Activated T-helper 2 cell treated with anti-CD3 and anti-CD28 coated beads, Interferon-gamma antibody, Interleukin-2, Interleukin-4, amounts not matched to agents 10 μg/mL and 5 μg/mL and 100 μg/mL, durations not matched to agents 14 hours and 24 hours and 36 hours (primary cell): ENCODE measurements around the gene ATRNL1. TPM values are rescaled to one million over a fixed set of nuclear protein-coding genes. Genes with fewer than 3 reads are reported as not detected.

Source experiments
- DNase-seq: peaks from one replicate; pipeline ENCODE4 v3.0.0; 2021; ENCODE audit warnings: low spot score
- H3K27ac Mint-ChIP-seq: one replicate; pipeline ENCODE4 v1.8.0; 2021; ENCODE audit warnings: mixed read lengths
- H3K27me3 Mint-ChIP-seq: one replicate; pipeline ENCODE4 v1.8.0; 2021; ENCODE audit warnings: low read depth, mixed read lengths
- H3K36me3 Mint-ChIP-seq: one replicate; pipeline ENCODE4 v1.8.0; 2021; ENCODE audit warnings: low read depth, mixed read lengths
- H3K4me1 Mint-ChIP-seq: one replicate; pipeline ENCODE4 v1.8.0; 2021; ENCODE audit warnings: low read depth, mixed read lengths
- H3K4me3 Mint-ChIP-seq: one replicate; pipeline ENCODE4 v1.8.0; 2021; ENCODE audit warnings: low read depth, mild to moderate bottlenecking, moderate library complexity, mixed read lengths
- H3K9me3 Mint-ChIP-seq: one replicate; pipeline ENCODE4 v1.8.0; 2021; ENCODE audit warnings: mixed read lengths
- intact Hi-C: fragments of 100-400 bp; cut with micrococcal nuclease; formaldehyde crosslinking; loops from one replicate; pipeline ENCODE4 v1.15.1; 2023
- total RNA-seq: library from RNA; stranded (reverse); gene quantifications from 2 replicates; pipeline ENCODE4 v1.2.3, GENCODE V29; 2022

ATRNL1 gene
- total RNA-seq, 1 donor from 2014 or later, result 0.50 TPM

DNA sequence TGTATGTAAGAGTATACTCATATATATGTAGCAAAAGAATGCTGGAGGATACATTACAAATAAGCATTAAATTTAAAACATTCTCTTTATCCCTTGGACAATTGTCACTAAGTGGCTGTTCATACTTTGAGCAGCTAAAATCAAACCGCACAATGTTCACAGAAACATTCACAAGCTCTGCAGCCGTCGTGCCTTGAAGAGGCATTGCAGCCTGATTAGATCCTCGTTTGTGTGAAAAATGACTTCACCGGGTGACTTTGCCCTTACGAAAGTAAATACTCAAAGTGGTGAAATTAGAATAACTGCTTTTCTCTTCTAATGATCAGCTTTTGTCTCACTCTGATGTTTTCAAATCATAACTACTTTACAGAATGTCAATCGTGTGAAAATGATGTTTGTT is 860.8 kb downstream of the ATRNL1 start:
- DNase-seq, result no peak
- no peak overlapping the region for H3K4me3 Mint-ChIP-seq
- no peaks in the 10 kb centered on the region for H3K36me3 Mint-ChIP-seq
- H3K27ac Mint-ChIP-seq, result no peak overlapping the region
- intact Hi-C loops, result no loop called here
- H3K9me3 Mint-ChIP-seq, result no peaks in the 10 kb centered on the region
- H3K4me1 Mint-ChIP-seq, result no peaks in the 10 kb centered on the region
- no peaks in the 10 kb centered on the region for H3K27me3 Mint-ChIP-seq

DNA sequence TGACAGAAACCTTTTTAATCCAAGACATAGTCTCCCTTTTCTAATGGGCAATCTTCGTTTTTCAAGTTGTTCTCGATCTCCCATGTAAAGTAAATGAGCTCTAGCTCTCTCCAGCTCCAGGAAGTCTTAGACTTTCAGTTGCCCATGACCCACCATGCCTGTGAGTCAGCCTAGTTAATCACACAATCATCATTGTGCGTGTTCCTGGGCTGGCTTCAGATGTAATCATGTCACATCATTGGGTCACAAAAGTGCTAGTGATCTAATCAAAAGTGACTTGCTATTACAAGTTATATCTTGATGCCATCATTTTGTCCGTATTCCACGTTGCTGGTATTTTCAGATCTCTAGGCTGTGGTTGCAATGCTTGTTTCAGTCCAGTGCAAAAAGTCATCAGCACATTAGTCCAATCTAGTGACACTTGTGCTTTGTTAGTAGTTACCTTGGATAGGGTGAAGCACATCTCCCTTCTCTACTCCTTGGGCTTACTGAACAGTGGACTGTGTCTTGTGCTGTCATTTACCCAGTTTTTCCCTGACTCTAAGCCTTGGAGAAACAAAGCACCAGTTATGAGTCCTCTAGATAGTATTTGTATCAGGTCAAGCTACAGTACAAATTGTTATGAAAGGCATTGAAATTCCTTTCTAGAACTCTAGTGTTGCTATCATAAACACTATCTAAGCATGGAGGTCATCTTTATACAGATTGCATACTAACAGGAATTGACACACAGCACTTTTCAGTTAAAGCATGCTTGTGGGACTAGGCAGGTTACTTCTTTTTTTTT is 863.3 kb downstream of the ATRNL1 start:
- Mint-ChIP-seq H3K9me3 (no peaks in the 10 kb centered on the region), H3K4me3 (no peak overlapping the region), H3K27ac (no peak overlapping the region), H3K27me3 (no peaks in the 10 kb centered on the region), H3K36me3 (no peaks in the 10 kb centered on the region), H3K4me1 (no peaks in the 10 kb centered on the region)
- intact Hi-C loops, result no loop called here
- DNase-seq, result no peak

DNA sequence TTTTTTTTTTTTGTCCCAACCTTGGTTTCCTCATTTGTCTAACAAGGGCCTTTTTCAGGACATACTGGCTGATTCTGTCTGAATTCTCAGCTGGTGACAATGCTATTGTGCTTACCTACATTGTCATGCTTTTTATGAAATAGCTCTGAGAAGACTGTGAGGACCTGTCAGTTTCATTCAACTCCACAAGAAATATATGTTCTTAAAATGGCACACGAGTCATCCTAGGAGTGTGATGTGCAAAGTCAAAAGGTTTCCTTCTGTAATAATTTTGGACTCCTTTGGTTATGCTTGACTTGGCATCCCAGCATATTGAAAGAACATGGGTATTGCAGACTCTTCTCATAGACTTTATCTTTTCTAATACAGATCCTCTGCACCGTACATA is 863.8 kb downstream of the ATRNL1 start:
- intact Hi-C loops, result no loop called here
- no peak for DNase-seq
- Mint-ChIP-seq H3K4me3 (no peak overlapping the region), H3K27ac (no peak overlapping the region), H3K36me3 (no peaks in the 10 kb centered on the region), H3K9me3 (no peaks in the 10 kb centered on the region), H3K4me1 (no peaks in the 10 kb centered on the region), H3K27me3 (no peaks in the 10 kb centered on the region)

DNA sequence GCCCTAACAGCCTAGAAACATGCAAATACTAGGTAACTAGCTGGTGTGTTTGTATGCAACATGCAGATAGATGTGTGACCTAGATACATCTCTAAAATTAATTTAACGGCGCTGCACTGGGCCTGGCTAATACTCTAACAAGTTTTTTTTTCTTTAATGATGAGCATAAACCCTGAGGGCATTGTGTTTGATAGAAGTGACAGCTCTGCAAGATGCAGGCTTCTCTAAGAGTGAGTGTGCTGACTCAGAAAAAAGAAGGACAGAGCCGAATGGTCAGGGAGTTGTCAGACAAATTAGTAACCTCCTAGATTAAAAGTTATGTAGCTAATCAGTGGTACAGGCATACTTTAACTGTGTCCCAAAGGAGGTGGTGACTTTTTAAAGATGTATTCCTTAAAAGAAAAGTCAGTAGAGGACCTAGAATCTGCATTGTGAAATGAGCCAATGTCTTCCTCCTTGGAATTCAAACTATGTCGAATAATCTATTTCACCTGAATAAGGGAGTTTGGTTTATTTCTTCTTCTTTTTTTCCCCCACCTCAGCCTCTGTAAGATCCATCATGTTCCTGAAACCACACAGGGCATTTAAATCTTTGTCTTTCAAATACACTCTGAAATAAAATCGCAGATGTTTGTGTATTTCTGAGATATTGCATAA is 864.7 kb downstream of the ATRNL1 start:
- intact Hi-C loops, result no loop called here

DNA sequence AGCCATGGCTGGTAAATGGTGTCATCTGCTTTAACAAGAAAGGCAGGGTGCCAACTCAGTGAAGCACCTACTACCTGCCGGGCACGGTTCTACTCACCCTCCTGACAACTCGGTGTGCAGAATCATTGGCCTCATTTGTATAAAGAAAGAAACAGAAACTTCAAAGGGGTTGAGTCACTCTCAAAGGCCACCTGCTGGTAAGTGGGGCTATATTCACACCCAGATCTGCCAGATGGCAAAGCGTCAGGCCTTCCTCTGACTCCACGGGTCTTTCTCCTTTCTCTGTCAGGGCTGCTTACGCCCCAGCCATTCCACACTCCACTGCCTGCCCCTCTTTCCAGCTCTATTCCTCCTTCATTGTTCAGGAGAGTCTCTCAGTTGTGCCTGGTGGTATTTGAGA is 870.7 kb downstream of the ATRNL1 start:
- Mint-ChIP-seq H3K9me3 (peaks cover 4% of the 10 kb centered on the region), H3K4me1 (no peaks in the 10 kb centered on the region), H3K4me3 (no peak overlapping the region), H3K27me3 (no peaks in the 10 kb centered on the region), H3K36me3 (no peaks in the 10 kb centered on the region), H3K27ac (no peak overlapping the region)
- no peak for DNase-seq
- intact Hi-C loops, result no loop called here

More for the DNA sequence above, 864.7 kb downstream of the ATRNL1 start:
- Mint-ChIP-seq H3K4me1 (no peaks in the 10 kb centered on the region), H3K27ac (no peak overlapping the region), H3K27me3 (no peaks in the 10 kb centered on the region), H3K36me3 (no peaks in the 10 kb centered on the region), H3K4me3 (no peak overlapping the region), H3K9me3 (no peaks in the 10 kb centered on the region)
- no peak for DNase-seq

DNA sequence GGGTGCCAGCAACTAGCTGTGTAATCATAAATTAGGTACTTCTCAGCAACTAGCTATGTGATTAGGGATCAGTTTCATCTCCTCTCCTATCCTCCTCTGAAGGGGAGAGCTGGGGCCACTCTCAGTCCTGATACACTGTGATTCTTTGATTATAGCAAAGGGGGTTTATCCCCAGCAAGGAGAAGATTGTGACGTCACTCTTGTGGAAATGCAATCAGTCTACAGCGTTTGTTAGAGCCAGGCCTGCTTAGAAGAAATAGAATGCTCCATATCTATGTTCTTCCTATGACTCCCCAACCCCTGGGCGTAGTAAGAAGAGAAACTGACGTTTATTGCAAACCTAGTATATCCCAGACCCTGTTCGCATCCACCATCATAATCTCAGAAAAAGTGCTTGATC is 871.7 kb downstream of the ATRNL1 start:
- Mint-ChIP-seq H3K27me3 (no peaks in the 10 kb centered on the region), H3K36me3 (no peaks in the 10 kb centered on the region), H3K4me1 (no peaks in the 10 kb centered on the region), H3K9me3 (peaks cover 4% of the 10 kb centered on the region), H3K27ac (no peak overlapping the region), H3K4me3 (no peak overlapping the region)
- intact Hi-C loops, result no loop called here
- DNase-seq, result no peak

DNA sequence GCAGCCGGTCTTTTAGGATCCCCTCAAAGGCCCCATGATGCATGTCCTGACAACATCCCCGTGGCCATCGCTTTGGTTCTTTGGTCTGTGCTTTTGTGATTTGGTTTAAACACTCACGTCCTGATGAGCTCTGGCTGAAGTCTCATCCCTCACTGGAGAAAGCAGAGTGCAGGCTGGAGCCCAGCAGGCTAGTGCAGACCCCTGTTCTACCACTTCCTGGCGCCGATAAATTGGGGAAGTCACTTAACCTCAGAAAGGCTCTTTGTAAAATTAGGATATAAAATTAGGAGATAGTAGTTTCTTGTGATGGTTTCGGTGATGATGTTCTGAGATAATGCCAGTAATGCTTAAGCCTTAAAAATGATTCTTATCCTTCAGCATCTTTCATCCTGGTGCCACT is 872.2 kb downstream of the ATRNL1 start:
- Mint-ChIP-seq H3K27ac (no peak overlapping the region), H3K4me3 (no peak overlapping the region), H3K4me1 (no peaks in the 10 kb centered on the region), H3K36me3 (no peaks in the 10 kb centered on the region), H3K27me3 (no peaks in the 10 kb centered on the region), H3K9me3 (peaks cover 4% of the 10 kb centered on the region)
- DNase-seq, result no peak
- intact Hi-C loops, result no loop called here

DNA sequence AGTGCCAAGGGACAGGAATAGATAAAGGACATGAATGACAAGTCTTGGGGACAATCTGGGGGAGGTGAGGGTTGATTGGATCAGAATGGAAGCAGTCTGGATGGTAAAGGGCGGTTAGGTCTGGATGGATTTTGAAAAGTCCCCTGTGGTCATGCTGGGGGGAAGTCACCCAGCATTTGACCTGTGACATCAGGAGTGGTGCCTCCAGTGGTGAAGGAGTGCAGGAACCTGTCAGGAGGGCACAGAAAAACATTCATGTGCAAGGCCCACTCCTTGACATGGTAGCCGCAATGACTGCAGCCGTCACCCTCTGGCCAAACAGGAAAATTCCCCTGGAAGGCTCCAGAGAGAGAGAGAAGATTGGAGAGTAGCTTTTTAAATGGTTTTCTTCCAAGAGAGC is 875.1 kb downstream of the ATRNL1 start:
- H3K4me3 Mint-ChIP-seq, result no peak overlapping the region
- intact Hi-C loops, result no loop called here
- no peaks in the 10 kb centered on the region for H3K4me1 Mint-ChIP-seq
- no peaks in the 10 kb centered on the region for H3K36me3 Mint-ChIP-seq
- no peak overlapping the region for H3K27ac Mint-ChIP-seq
- DNase-seq, result no peak
- no peaks in the 10 kb centered on the region for H3K27me3 Mint-ChIP-seq
- H3K9me3 Mint-ChIP-seq, result peaks cover 11% of the 10 kb centered on the region

DNA sequence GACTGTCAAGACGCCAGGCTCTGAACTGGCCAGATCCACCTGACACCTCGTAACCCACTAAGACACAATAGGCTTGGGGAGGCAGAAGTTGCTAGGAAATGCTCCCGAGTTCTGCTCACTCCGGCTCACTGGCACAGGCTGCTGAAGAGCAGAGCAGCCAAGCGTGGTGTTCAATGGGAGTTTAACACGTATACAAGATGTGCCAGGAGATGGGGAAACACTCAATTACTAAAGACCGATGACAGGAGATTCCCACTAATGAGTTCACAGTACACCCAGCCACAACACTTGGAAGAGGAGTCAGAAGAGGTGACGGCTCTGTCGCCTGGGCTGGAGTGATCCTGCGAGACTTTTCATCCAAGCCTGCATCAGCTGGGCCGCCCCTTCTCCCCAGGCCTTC is 876.4 kb downstream of the ATRNL1 start:
- Mint-ChIP-seq H3K4me3 (no peak overlapping the region), H3K36me3 (no peaks in the 10 kb centered on the region), H3K27me3 (no peaks in the 10 kb centered on the region), H3K9me3 (peaks cover 11% of the 10 kb centered on the region), H3K27ac (no peak overlapping the region), H3K4me1 (no peaks in the 10 kb centered on the region)
- DNase-seq, result no peak
- intact Hi-C loops, result no loop called here

DNA sequence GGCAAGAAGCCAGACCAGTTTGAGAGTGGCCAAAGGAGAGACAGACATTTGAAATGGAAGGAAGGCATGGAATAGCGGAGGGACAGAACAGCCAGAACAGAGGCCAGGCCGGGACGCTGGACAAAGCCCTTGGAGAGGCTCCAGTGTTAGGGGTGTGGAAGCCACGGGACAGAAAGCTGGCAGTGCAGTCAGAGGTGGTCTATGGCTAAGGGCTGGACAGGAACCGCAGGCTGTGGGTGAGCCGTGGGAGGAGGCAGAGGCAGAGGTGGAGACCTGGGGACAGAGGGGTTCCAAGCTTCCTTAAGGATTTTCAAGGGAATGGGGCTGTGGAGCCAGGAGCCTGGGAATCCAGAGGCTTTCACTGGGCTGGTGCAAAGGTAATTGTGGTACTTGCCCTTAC is 878.8 kb downstream of the ATRNL1 start:
- peaks cover 11% of the 10 kb centered on the region for H3K9me3 Mint-ChIP-seq
- no peaks in the 10 kb centered on the region for H3K4me1 Mint-ChIP-seq
- no peak overlapping the region for H3K4me3 Mint-ChIP-seq
- no peak overlapping the region for H3K27ac Mint-ChIP-seq
- DNase-seq, result no peak
- H3K27me3 Mint-ChIP-seq, result no peaks in the 10 kb centered on the region
- intact Hi-C loops, result no loop called here
- H3K36me3 Mint-ChIP-seq, result no peaks in the 10 kb centered on the region

DNA sequence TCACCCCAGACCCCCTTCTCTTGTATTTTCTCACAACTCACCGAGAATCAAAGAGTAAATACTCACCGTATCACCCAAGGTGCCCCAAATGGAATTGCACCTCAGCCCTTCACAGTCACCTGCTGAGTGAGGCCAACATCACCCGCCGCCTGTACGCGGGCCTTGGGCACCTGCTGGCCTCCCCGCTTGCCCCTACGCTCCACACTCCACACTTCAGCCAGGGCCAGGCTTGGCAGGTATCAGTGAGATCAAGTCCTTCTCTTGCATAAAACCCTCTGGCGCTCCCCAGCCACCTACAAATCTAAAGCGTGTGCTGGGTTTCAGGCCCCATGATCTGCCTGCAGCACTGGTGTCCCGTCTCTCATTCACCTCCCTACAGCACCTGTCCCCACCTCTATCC is 879.3 kb downstream of the ATRNL1 start:
- no peaks in the 10 kb centered on the region for H3K36me3 Mint-ChIP-seq
- no peaks in the 10 kb centered on the region for H3K4me1 Mint-ChIP-seq
- H3K9me3 Mint-ChIP-seq, result peaks cover 11% of the 10 kb centered on the region
- no peak overlapping the region for H3K4me3 Mint-ChIP-seq
- no peaks in the 10 kb centered on the region for H3K27me3 Mint-ChIP-seq
- no peak for DNase-seq
- intact Hi-C loops, result no loop called here
- no peak overlapping the region for H3K27ac Mint-ChIP-seq

DNA sequence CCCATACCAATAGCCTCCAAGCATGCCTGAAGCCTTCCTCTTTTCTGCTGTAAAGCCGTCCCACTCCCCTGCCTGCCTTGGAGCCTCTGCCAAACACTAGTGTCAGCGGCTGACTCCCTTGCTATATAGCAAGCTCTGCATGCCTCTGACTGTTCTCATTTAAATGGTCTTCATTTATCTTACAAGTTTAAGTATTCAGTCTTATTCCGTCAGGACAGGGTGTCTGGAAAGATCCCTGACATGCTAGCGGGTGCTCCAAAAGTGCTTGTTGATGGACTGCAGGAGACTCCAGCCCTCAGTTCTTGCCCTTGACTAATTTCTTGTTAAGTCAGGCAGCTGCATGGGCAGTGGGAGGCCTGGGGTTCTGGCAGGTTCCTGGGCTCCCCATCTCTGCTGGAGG is 881.2 kb downstream of the ATRNL1 start:
- DNase-seq, result no peak

DNA sequence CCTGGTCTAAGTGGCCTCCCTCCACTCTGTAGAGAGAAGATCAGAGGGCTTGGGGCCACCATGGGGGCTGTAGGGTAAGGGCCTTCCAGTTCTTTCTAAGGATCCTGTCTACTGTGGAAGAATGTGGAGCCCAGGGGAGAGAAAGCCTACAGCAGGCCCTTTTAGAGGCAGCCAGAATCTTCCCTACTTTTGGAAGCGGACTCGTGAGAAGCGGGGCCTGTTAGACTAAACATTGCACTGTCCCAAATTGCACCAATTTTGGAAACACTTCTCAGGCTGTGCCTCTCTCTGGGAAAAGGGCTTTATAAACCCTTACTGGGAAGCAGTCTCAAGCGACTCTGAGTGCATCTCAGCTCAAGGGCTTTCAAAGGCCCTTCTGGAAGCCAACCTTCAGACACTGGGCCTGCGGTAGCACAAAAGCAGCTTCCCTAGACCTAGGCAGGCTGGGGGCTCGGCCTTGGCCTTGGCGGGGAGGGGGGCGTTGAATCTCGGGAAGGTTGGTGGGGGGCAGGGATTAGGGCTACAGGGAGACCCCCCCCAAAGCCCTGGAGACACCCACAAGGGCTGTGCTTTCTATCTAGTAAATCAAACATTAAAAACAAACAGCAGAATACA is 881.8 kb downstream of the ATRNL1 start:
- Mint-ChIP-seq H3K36me3 (no peaks in the 10 kb centered on the region), H3K27ac (no peak overlapping the region), H3K4me3 (no peak overlapping the region), H3K27me3 (no peaks in the 10 kb centered on the region), H3K4me1 (no peaks in the 10 kb centered on the region), H3K9me3 (peaks cover 11% of the 10 kb centered on the region)
- intact Hi-C loops, result no loop called here
- DNase-seq, result no peak

More for the DNA sequence above, 881.2 kb downstream of the ATRNL1 start:
- H3K4me3 Mint-ChIP-seq, result no peak overlapping the region
- no peaks in the 10 kb centered on the region for H3K4me1 Mint-ChIP-seq
- intact Hi-C loops, result no loop called here
- no peak overlapping the region for H3K27ac Mint-ChIP-seq
- H3K36me3 Mint-ChIP-seq, result no peaks in the 10 kb centered on the region
- peaks cover 11% of the 10 kb centered on the region for H3K9me3 Mint-ChIP-seq
- H3K27me3 Mint-ChIP-seq, result no peaks in the 10 kb centered on the region
